Globus pallidus (tissue), 1 donor: ENCODE results near the gene SDHAF1.
A peak's percentile ranks its signal among the peaks of the same experiment; 100 is the strongest.
"Not testable (repeated sequence)": the region's sequence is repeated elsewhere in the genome, so short reads cannot be mapped to it uniquely, and the experiment has no call there.

Experiments
- DNase-seq: peaks from one replicate; pipeline ENCODE4 v3.0.0-alpha.2; 2015; ENCODE audit warnings: low spot score

Gene SDHAF1, protein sequence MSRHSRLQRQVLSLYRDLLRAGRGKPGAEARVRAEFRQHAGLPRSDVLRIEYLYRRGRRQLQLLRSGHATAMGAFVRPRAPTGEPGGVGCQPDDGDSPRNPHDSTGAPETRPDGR

GRCh38 chr19:35995048-35995993, at the start of gene SDHAF1:
SDHAF1 (plus strand) TSS chr19:35995188; CDS start chr19:35995275, 87 bp downstream.
- DNase-seq, result peak; percentile 95

GRCh38 chr19:35946203-35946602, 48.8 kb upstream of the SDHAF1 start:
- DNase-seq, result no peak

DNA sequence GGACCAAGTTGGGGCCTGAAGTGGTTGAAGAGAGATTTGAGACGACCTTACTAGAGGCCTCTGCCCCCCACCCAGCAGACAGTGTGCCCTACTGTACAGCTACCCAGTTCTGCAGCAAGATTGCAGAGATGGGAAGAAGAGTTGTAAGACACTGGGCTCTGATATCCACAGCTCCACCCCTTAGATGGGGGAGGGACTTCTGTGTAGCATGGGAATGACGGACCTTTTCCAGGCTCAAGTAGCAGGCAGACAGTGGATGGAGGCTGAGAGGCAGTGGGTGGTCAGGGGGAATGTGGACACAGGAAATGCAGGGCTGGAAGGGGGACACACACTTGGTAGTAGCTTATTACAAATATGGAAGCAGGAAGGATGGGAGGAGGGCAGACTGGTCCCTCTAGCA, 45.9 kb upstream of the SDHAF1 start:
- no peak for DNase-seq

GRCh38 chr19:35955881-35956634, 38.9 kb upstream of the SDHAF1 start:
- DNase-seq, result no peak

DNA sequence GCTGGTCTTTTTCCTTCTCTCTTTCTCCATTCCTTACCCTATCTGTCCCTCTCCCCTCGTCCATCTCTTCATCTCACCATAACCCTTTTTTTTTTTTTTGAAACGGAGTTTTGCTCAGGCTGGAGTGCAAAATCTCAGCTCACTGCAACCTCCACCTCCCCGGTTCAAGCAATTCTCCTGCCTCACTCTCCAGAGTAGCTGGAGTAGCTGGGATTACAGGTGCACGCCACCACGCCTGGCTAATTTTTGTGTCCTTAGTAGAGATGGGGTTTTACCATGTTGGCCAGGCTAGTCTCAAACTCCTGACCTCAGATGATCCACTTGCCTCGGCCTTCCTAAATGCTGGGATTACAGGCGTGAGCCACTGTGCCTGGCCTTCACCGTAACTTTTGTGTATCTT, 37.6 kb upstream of the SDHAF1 start:
- DNase-seq, result not testable (repeated sequence)

DNA sequence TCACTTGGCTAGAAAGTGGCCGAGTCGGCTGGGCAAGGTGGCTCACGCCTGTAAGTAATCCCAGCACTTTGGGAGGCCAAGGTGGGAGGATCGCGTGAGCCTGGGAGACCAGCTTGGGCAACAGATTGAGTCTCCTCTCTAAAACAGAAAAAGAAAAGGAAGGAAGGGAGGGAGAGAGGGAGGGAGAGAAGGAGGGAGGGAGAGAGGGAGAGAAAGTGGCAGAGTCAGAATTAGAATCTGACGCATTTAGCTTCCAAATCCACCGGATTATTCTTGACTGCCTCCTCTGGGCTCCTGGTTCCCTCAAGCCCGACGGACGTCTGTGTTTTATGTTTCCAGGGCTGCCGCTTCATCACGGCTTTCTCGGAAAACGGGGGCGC, 36.3 kb upstream of the SDHAF1 start:
- no peak for DNase-seq

- DNase-seq, result peak; percentile 18
These were observed 35.7 kb upstream of the SDHAF1 start for GRCh38 chr19:35959040-35959967.

GRCh38 chr19:35959968-35960320, 35.0 kb upstream of the SDHAF1 start:
- no peak for DNase-seq

DNA sequence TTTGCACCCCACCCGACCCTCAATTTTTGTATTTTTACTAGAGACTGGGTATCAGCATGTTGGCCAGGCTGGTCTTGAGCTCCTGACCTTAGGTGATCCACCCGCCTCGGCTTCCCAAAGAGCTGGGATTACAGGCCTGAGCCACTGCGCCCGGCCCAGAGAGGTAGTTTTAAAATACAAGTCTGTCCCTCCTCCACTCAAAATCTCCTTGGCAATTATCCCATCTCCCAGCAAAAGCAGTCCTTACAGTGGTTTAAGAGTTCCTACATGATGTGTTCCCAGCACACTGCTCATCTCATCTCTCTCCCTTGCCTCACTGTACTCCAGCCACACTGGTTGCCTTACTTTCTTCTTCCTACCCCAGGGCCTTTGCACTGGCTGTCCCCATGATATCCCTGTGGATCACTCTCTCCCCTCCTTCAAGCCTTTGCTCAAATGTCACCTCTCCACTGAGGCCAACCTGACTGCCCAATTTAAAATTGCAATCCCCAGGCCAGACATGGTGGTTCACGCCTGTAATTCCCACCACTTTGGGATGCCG, 34.5 kb upstream of the SDHAF1 start:
- no peak for DNase-seq

DNA sequence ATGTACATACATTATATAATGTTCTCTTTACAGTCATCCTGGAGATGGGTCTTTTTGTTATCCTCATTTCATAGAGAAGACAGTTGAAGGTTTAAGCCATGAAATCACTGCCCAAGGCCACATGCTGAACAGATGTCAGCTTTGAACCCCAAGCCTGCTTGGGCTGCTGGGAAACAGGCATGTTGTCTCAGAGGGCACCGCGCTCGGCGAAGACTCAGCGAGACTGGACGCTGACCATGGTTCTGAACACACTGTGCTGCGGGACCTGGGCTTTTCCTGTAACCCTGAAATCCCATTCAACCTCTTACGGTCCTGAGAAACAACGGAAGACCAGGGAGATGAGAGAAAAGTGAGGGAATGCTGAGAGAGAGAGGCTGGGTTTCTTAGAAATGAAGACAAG, 31.5 kb upstream of the SDHAF1 start:
- DNase-seq, result no peak

GRCh38 chr19:35966771-35967170, 28.2 kb upstream of the SDHAF1 start:
- DNase-seq, result no peak

GRCh38 chr19:35973487-35973886, 21.5 kb upstream of the SDHAF1 start:
- no peak for DNase-seq

DNA sequence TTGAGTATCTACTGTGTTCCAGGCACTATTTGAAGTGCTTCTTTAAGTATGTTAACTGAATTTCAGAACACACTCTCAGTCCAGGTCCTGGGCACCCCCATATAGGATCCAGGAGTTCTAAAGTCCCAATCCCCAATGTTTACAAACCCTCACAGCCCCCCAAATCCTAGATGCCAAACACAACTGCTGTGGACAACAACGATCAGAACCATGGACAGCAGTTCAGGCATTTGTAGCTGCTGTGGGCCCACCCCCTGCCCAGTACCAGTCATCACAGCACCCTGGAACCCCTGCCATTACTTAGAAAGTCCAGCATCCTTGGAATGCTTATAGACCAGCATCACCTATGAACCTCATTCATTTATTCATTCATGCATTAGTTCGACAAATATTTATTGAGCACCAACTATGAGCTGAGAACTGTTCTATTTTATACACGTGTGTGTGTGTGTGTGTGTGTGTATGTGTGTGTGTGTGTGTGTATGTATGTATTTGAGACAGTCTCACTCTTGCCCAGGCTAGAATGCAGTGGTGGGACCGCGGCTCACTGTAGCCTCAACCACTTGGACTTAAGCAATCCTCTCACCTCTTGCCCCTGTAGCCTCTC, 19.3 kb upstream of the SDHAF1 start:
- no peak for DNase-seq

- DNase-seq, result no peak
These were observed 17.4 kb upstream of the SDHAF1 start for GRCh38 chr19:35977446-35978222.

GRCh38 chr19:35978271-35978670, 16.7 kb upstream of the SDHAF1 start:
- DNase-seq, result no peak

DNA sequence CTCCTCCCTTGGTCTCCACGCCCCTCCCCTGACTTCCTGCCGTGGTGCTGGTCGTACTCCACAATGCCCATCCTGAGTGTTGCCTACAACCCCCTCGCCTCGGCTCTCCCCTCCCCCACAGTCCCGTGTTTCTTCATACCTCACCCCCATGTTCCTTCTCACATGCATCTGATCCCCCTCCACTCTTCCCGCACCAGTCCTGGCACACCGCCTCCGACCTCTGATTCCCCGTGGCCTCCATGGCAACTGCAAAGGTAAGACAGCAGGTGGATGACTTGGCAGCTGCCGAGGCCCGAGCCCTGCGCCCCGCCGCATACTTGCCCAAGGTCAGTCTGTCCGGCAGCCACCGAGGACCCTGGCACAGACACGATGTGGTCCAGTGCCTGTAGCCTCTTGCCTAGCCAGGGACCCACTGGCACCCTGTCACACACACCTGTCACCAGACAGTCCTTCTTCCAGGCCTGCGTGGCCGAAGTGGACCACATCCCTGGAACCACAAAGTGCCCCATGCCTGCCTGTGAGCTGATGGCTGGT, 16.1 kb upstream of the SDHAF1 start:
- DNase-seq, result no peak

GRCh38 chr19:35980997-35981396, 14.0 kb upstream of the SDHAF1 start:
- not testable (repeated sequence) for DNase-seq

DNA sequence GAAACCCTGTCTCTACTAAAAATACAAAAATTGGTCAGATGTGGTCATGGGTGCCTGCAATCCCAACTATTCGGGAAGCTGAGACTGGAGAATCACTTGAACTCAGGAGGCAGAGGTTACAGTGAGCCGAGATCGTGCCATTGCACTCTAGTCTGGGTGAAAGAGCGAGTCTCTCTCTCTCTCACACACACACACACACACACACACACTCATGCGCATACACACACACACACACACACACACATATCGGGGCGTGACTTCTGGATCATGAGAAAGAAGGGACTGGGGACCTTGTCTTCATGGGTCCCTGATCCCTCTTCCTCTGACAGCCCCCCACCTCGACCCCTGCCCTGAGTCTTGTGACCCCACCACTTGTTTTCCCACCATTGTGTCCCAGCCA, 11.8 kb upstream of the SDHAF1 start:
- no peak for DNase-seq

DNA sequence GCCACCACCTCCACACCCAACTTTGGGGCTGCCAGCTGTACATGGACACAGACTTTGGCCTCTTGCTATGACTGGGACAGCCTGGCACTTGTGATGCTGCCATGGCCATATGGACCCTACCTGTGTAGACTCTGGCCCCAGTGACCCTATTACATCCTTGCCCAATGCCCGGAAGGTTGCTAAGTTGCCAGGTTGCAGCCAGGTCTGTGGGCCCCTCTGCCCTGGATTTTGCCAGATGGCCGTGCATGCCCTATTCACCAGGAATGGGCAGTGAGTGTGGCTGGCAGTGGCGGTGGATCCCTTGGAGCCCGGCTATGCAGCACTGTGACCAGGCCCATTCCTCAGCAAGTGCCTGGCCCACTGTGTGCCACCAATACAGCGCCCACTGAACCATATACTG, 8.9 kb upstream of the SDHAF1 start:
- no peak for DNase-seq
